Peyer's patch (tissue), 4 donors: ENCODE results near the gene TPM1. TPM values are rescaled to one million over a fixed set of nuclear protein-coding genes. Genes with fewer than 3 reads are reported as not detected.

Experiments
- DNase-seq, 3 donors: peaks; one replicate each; pipeline ENCODE4 v3.0.0-alpha.2; 2017 to 2019
- H3K27ac ChIP-seq, 4 donors: fragments of 200-600 bp; sonication (generic); one replicate each; pipeline ENCODE4 v1.5.1; 2016 to 2019
- H3K27me3 ChIP-seq, 2 donors: fragments of 200-600 bp; sonication (generic); one replicate each; pipeline ENCODE4 v1.5.1; 2019
- H3K36me3 ChIP-seq, 3 donors: fragments of 200-600 bp; sonication (generic); one replicate each; pipeline ENCODE4 v1.5.1; 2016 to 2019
- H3K4me1 ChIP-seq, 4 donors: fragments of 200-600 bp; sonication (generic); one replicate each; pipeline ENCODE4 v1.5.1; 2016 to 2019
- H3K4me3 ChIP-seq, 4 donors: fragments of 200-600 bp; sonication (generic); 1 replicate in 3 of 4; 2 replicates in 1 of 4; pipeline ENCODE4 v1.5.1; 2016 to 2019; ENCODE audit warnings: mild to moderate bottlenecking in 1 of 4
- H3K9me3 ChIP-seq, 4 donors: fragments of 200-600 bp; sonication (generic); one replicate each; pipeline ENCODE4 v1.5.1; 2016 to 2019; ENCODE audit warnings: mild to moderate bottlenecking in 1 of 4
- CTCF ChIP-seq, 6 experiments: fragments of 450-650 bp in 4 of 6; fragments of 200-600 bp in 2 of 6; sonication (generic) in 1 of 6; IDR thresholded peaks; one replicate each; pipeline ENCODE4 v1.5.1; 2017 to 2019; ENCODE audit warnings: antibody characterized with exemption in 6 of 6, mild to moderate bottlenecking in 3 of 6, moderate library complexity in 1 of 6
- POLR2A ChIP-seq, 2 donors: fragments of 450-650 bp; IDR thresholded peaks; one replicate each; pipeline ENCODE4 v1.5.1; 2017; ENCODE audit warnings: antibody characterized with exemption in 2 of 2, mild to moderate bottlenecking in 2 of 2, moderate library complexity in 2 of 2
- total RNA-seq, 4 donors: library from RNA; depleted of rRNA; stranded (reverse); fragments of >200 nt; gene quantifications; one replicate each; pipeline ENCODE4 v1.1.0, GENCODE V29; 2016

The TPM1 gene
- total RNA-seq, 4 donors from 2014 or later = 555 to 997 (median 617) TPM

DNA sequence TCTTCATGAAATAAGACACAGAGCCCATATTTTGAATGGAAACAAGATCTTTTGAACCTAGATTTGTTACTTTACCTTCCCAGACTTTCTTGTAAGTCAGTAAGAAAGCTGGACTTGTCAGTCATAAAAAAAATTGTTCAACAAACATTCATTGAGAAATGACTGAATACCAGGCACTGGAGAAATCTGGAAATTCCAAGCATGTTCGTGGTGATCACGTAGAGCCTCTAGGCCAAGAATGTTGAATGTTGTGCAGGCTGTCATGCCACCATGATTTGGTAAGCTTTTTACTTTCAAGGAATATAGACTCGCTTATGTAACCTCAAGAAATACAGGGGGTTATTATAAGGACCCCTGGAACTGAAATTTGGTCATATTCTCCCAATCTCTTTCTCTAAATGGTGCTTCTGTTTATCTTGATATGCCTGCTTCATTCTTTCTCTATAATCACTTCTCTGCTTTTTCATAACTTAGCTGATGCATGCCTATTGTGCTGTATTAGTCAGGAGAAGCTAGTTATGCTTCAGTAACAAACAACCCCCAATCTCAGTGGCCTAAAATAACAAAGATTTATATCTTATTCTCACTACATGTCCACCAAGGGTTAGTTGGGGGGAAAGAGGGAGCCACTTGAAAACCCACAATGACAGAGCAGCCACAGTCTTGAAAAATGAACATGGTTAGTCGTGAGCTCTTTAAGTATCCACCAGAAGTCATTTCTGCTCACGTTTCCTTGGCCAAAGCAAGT is 3.4 kb upstream of the TPM1 start:
- no peaks in the 10 kb centered on the region for H3K27me3 ChIP-seq
- no peak for DNase-seq
- H3K36me3 ChIP-seq = no peaks in the 10 kb centered on the region
- TF ChIP-seq POLR2A (IDR thresholded peaks at IDR 0.05) (no peak), CTCF (IDR thresholded peaks at IDR 0.05) (no peak)
- peaks cover 0 to 18% (median 4%) of the 10 kb centered on the region in 4 donors for H3K4me1 ChIP-seq
- H3K4me3 ChIP-seq = no peak overlapping the region
- no peaks in the 10 kb centered on the region for H3K9me3 ChIP-seq
- no peak overlapping the region for H3K27ac ChIP-seq

DNA sequence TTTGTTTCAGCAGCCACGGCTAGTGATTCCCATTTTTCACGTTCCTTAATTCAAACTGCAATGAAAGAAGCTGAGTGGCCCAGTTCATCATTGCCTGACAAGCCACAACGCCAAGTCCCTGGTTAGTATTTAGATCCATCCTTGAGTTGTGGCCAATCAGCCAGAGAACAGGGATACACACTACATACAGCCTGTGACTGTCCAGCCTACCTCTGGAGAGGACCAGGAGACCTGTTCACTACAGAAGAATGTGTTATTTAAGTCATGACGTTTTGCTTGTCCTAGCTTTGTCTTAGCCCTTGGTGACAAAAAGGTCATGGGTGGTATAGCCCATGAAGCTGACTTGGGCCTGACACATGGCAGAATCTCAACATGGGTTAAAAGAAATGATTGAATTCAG is 2.7 kb upstream of the TPM1 start:
- no peaks in the 10 kb centered on the region for H3K27me3 ChIP-seq
- no peaks in the 10 kb centered on the region for H3K9me3 ChIP-seq
- no peak overlapping the region for H3K4me3 ChIP-seq
- peaks cover 0 to 18% (median 4%) of the 10 kb centered on the region in 4 donors for H3K4me1 ChIP-seq
- H3K27ac ChIP-seq = no peak overlapping the region
- DNase-seq = no peak
- no peaks in the 10 kb centered on the region for H3K36me3 ChIP-seq
- no peak for TF ChIP-seq CTCF (IDR thresholded peaks at IDR 0.05)
- no peak for TF ChIP-seq POLR2A (IDR thresholded peaks at IDR 0.05)

- Histone ChIP-seq H3K4me1 (peaks cover 0 to 18% (median 4%) of the 10 kb centered on the region in 4 donors), H3K27me3 (no peaks in the 10 kb centered on the region), H3K4me3 (no peak overlapping the region), H3K27ac (peak overlapping the region in 1 of 4 donors; percentile 96), H3K36me3 (no peaks in the 10 kb centered on the region), H3K9me3 (no peaks in the 10 kb centered on the region)
- no peak for DNase-seq
- TF ChIP-seq CTCF (IDR thresholded peaks at IDR 0.05) (no peak), POLR2A (IDR thresholded peaks at IDR 0.05) (no peak)
These were observed 2.0 kb upstream of the TPM1 start for GRCh38 chr15:63040509-63040908.

DNA sequence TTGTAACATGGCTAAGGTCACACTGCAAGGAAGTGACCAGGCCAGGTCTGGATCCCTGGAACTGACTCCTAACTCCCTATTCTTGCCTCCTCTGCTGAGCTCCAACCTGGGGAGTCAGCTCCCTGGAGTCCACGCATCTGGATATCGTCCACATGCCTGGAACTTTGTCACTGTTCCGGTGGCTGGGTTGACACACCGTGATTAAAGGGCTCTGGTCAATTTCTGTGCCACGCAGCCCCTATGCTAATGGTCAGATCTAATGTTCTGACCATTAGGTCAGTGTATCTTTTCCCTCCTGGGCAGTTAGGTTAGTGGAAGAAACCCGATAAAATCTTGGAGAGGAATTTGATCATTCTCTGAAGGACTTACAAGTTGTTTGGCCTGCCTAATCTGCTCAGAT is 1.6 kb upstream of the TPM1 start:
- Histone ChIP-seq H3K4me1 (peaks cover 0 to 18% (median 4%) of the 10 kb centered on the region in 4 donors), H3K27ac (peak overlapping the region in 1 of 4 donors; percentile 96), H3K4me3 (no peak overlapping the region), H3K36me3 (no peaks in the 10 kb centered on the region), H3K9me3 (no peaks in the 10 kb centered on the region), H3K27me3 (no peaks in the 10 kb centered on the region)
- TF ChIP-seq CTCF (IDR thresholded peaks at IDR 0.05) (no peak), POLR2A (IDR thresholded peaks at IDR 0.05) (no peak)
- no peak for DNase-seq

DNA sequence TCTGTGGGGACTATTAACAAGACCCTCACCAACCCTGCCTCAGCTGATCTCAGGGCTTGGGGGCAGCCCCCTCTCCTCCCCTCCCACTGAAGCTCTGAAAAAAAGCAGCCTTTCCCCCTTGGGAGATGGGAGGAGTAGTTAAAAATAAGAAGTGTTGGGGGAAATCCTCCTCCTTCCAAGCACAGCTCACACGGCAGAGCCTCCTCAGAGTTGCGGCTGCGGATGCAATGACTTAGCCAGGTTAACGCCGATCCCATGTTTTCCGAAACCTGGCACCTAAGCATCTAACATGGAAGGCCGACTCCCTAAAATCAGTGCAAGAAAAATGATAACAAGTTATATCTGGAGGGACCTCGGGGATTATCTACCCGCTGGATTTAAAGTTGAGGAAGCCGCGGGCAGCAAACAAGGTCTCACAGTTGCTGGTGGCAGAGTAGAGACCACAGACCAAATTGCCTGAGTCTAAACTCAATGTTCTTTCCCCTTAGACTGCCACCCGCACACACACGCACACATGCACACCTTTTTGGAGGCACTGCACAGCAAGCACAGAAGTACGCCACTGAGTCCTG is 1.1 kb upstream of the TPM1 start:
- no peak for TF ChIP-seq CTCF (IDR thresholded peaks at IDR 0.05)
- no peak for TF ChIP-seq POLR2A (IDR thresholded peaks at IDR 0.05)
- Histone ChIP-seq H3K9me3 (no peaks in the 10 kb centered on the region), H3K27ac (peak overlapping the region in 3 of 4 donors; percentile 53 to 96 (median 74)), H3K36me3 (no peaks in the 10 kb centered on the region), H3K4me3 (peak overlapping the region in 3 of 4 donors; percentile 44 to 97 (median 59)), H3K27me3 (no peaks in the 10 kb centered on the region), H3K4me1 (peaks cover 0 to 18% (median 4%) of the 10 kb centered on the region in 4 donors)
- no peak for DNase-seq
